HG03097 (cell line): ENCODE measurements around the gene SYCE1L.
"Not testable (repeated sequence)": the region's sequence is repeated elsewhere in the genome, so short reads cannot be mapped to it uniquely, and the experiment has no call there.

Experiments
- ATAC-seq: cut with Tn5 transposase; IDR thresholded peaks from one replicate; pipeline ENCODE4 v1.9.1; 2021; ENCODE audit not compliant: unreplicated experiment, low FRiP score

The SYCE1L gene

DNA sequence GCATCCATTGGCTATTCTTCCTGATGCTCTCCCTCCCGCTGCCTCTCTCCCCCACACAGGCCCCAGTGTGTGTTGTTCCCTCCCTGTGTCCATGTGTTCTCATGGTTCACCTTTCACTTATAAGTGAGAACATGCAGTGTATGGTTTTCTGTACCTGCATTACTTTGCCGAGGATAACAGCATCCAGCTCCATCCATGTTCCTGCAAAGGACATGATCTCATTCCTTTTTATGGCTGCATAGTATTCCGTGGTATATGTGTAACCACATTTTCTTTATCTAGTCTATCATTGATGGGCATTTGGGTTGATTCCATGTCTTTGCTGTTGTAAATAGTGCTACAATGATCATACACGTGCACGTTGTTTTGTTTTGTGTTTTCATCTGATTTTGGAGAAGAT lies 43.3 kb downstream of the SYCE1L start:
- not testable (repeated sequence) for ATAC-seq

DNA sequence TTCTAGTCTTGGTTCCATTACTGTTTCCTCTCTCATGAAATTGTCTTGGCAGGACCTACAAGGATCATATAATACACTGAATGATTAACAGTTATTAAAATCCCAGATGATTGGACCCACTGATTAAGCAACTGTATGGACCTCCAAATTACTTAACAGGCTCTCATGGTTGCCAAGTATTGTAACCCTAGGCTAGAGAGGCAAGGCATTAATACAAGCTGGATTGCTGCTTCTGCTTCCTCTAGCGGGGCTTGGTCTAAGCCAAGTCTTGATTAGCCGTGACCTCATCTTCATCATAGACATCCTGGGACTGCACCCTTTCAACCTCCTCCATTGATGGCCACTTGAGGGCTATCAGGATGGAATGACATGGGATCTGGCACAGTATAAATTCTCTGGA lies 46.9 kb downstream of the SYCE1L start:
- ATAC-seq, result no peak

DNA sequence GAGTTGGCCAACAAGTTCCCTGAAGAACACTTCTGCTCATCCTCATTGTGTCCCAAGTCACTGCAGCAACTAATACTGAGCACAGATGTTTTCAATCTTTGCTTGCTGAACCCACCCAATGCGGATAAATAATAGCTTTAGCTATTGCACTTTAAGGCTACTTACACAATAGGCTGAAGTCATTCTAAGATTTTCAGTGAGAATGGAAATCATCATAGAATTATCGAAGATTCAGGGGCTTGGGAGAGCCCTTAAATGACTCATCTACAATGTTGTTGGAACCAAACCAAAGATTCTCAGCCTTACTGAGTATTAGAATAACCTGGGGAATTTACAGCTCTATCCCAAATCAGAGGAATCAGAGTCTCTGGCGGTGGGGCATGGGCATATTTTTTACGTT lies 51.2 kb downstream of the SYCE1L start:
- ATAC-seq, result no peak
